IPS DF 6.9 (cell line): ENCODE results near the gene CGB5.
"Not testable (repeated sequence)": the region's sequence is repeated elsewhere in the genome, so short reads cannot be mapped to it uniquely, and the experiment has no call there.

Source experiments
- DNase-seq: peaks from one replicate; pipeline ENCODE4 v3.0.0-alpha.2; 2013; ENCODE audit warnings: low read depth, low spot score
- H3K27ac ChIP-seq: one replicate; pipeline ENCODE4 v1.5.1; 2013; ENCODE audit warnings: low read length, control low read depth
- H3K27me3 ChIP-seq: 2 replicates; pipeline ENCODE4 v1.6.1; 2013; ENCODE audit warnings: mild to moderate bottlenecking, low read length; ENCODE audit not compliant: control insufficient read depth, insufficient read depth
- H3K36me3 ChIP-seq: 2 replicates; pipeline ENCODE4 v1.6.1; 2013; ENCODE audit warnings: low read length; ENCODE audit not compliant: control insufficient read depth, insufficient read depth
- H3K4me1 ChIP-seq: 2 replicates; pipeline ENCODE4 v1.6.1; 2013; ENCODE audit warnings: low read length; ENCODE audit not compliant: control insufficient read depth, insufficient read depth
- H3K4me3 ChIP-seq: 2 replicates; pipeline ENCODE4 v1.5.1; 2013; ENCODE audit warnings: mild to moderate bottlenecking, low read length
- H3K9me3 ChIP-seq: 2 replicates; pipeline ENCODE4 v1.6.1; 2013; ENCODE audit warnings: low read length, inconsistent platforms; ENCODE audit not compliant: control insufficient read depth, insufficient read depth
- WGBS: extraction: QIAGEN DNeasy Blood & Tissue Kit; methylation state at CpG from one replicate; pipeline ENCODE4 v1.1.7; 2013; ENCODE audit warnings: mixed read lengths, missing lambda C conversion rate; ENCODE audit not compliant: insufficient read length, insufficient coverage; 5-methylcytosine and 5-hydroxymethylcytosine counted together

Gene CGB5

DNA sequence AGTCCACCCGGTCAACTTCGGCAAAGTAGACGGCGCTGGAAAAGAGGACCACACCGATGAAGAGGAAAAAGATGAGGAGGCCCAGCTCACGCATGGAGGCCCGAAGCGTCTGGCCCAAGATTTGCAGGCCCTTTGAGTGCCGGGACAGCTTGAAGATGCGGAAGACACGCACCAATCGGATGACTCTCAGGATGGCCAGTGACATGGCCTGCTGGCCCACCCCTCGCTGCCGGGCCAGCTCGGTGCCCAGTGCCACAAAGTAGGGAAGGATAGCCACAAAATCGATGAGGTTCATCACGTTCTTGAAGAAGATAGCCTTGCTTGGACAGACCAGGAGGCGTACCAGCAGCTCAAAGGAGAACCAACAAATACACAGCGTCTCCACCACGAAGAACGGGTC, 26.8 kb downstream of the CGB5 start:
- DNase-seq: no peak
- H3K27ac ChIP-seq: no peak overlapping the region
- no peaks in the 10 kb centered on the region for H3K9me3 ChIP-seq
- peaks cover 14% of the 10 kb centered on the region; the same call in 1 of the 2 replicates for H3K27me3 ChIP-seq
- WGBS: no CpG with 5 or more reads among the region's 21 CpGs
- H3K4me3 ChIP-seq: no peak overlapping the region
- no peaks in the 10 kb centered on the region for H3K36me3 ChIP-seq
- peaks cover 2% of the 10 kb centered on the region; the same call in 1 of the 2 replicates for H3K4me1 ChIP-seq

- Histone ChIP-seq H3K4me1 (peaks cover 2% of the 10 kb centered on the region; the same call in 1 of the 2 replicates), H3K27me3 (peaks cover 10% of the 10 kb centered on the region; the same call in 1 of the 2 replicates), H3K4me3 (peak overlapping the region; percentile 3; the same call in 1 of the 2 replicates), H3K27ac (no peak overlapping the region), H3K36me3 (no peaks in the 10 kb centered on the region), H3K9me3 (no peaks in the 10 kb centered on the region)
- WGBS: no CpG with 5 or more reads among the region's 93 CpGs
- DNase-seq: no peak
Observed at GRCh38 chr19:49071860-49072547, 28.4 kb downstream of the CGB5 start.

GRCh38 chr19:49073514-49074378, 30.1 kb downstream of the CGB5 start:
- no peak overlapping the region for H3K4me3 ChIP-seq
- no CpG with 5 or more reads among the region's 23 CpGs for WGBS
- no peaks in the 10 kb centered on the region for H3K9me3 ChIP-seq
- no peak for DNase-seq
- H3K27ac ChIP-seq: no peak overlapping the region
- peaks cover 2% of the 10 kb centered on the region; the same call in 1 of the 2 replicates for H3K4me1 ChIP-seq
- H3K36me3 ChIP-seq: no peaks in the 10 kb centered on the region
- H3K27me3 ChIP-seq: peaks cover 10% of the 10 kb centered on the region; the same call in 1 of the 2 replicates

DNA sequence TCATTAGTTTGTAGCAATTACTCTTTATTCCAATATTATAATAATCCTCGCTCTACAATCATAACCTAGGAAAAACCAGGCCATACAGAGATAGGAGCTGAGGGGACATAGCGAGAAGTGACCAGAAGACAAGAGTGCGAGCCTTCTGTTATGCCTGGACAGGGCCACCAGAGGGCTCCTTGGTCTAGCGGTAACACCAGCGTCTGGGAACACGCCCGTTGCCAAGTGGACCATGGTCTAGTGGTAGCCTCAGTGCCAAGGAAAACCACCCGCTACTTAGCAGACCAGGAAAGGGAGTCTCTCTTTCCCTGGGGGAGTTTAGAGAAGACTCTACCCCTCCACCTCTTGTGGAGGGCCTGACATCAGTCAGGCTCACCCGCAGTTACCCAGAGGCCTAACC, 31.2 kb downstream of the CGB5 start:
- not testable (repeated sequence) for H3K9me3 ChIP-seq, H3K36me3 ChIP-seq, DNase-seq, H3K4me3 ChIP-seq, H3K27me3 ChIP-seq, H3K27ac ChIP-seq, H3K4me1 ChIP-seq
- WGBS: no CpG with 5 or more reads among the region's 9 CpGs

DNA sequence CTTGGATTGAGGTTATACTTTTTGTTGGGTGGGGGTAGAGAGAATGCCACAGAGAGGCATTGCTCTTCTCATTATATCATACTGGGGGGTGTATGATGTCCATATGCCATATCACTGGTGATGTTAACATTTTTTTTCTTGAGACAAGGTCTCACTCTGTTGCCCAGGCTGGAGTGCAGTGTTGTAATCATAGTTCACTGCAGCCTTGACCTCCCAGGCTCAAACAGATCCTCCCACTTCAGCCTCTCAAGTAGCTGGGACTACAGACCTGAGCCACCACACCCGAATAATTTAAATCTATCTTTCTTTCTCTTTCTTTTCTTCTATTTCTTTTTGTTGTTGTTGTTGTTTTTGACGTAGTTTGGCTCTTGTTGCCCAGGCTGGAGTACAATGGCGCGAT, 36.7 kb downstream of the CGB5 start:
- no peak for DNase-seq
- no peaks in the 10 kb centered on the region for H3K9me3 ChIP-seq
- no peak overlapping the region for H3K27ac ChIP-seq
- no peaks in the 10 kb centered on the region for H3K27me3 ChIP-seq
- no peaks in the 10 kb centered on the region for H3K4me1 ChIP-seq
- WGBS: no CpG with 5 or more reads among the region's 4 CpGs
- H3K36me3 ChIP-seq: no peaks in the 10 kb centered on the region
- no peak overlapping the region for H3K4me3 ChIP-seq

DNA sequence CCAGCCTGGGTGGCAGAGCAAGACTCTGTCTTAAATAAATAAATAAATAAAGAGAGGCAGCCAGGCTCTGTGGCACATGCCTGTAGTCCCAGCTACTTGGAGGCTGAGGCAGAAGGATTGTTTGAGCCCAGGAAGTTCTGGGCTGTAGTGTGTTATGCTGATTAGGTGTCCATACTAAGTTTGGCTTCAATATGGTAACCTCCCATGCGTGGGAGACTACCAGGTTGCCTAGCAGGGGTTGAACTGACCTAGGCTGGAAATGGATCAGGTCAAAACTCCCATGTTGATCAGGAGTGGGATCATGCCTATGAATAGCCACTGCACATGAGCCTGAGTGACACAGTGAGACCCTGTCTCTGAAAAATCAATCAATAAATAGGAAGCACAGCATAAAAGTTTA, 37.6 kb downstream of the CGB5 start:
- no peak overlapping the region for H3K27ac ChIP-seq
- no peaks in the 10 kb centered on the region for H3K36me3 ChIP-seq
- peaks cover under 1% of the 10 kb centered on the region; the same call in 1 of the 2 replicates for H3K4me1 ChIP-seq
- H3K9me3 ChIP-seq: no peaks in the 10 kb centered on the region
- H3K27me3 ChIP-seq: no peaks in the 10 kb centered on the region
- no peak for DNase-seq
- no peak overlapping the region for H3K4me3 ChIP-seq
- WGBS: no CpG with 5 or more reads among the region's 1 CpG

DNA sequence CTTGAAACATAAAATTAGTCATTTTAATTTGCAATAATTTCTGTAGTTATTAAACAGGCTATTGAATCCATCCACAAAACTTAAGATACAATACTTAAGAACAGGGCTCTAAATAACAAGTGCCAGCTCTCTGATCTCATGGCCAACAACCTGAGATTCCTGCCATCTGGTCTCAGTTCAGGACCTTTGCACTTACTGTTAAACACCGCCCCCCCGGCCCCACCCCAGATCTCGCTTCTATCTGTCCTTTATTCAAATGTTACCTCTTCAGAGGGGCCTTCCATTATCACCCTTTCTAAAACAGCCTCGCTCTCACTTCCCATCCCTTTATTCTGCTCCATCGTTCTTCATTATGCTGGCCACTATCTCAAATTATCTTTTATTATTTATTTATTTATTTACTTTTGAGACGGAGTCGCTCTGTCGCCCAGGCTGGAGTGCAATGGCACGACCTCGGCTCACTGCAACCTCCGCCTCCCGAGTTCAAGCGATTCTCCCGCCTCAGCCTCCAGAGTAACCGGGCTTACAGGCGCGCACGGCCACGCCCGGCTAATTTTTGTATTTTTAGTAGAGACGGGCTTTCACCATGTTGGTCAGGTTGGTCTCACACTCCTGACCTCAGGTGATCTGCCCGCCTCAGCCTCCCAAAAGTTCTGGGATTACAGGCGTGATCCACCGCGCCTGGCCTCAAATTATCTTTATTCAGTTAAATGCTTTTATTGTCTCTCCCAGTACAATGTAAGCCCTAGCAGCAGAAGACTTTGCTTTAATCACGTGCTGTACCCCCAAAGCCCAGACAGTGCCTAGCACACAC, 40.8 kb downstream of the CGB5 start:
- no peaks in the 10 kb centered on the region for H3K9me3 ChIP-seq
- H3K4me1 ChIP-seq: peaks cover 2% of the 10 kb centered on the region; the same call in 1 of the 2 replicates
- H3K36me3 ChIP-seq: peaks cover 2% of the 10 kb centered on the region; the same call in 1 of the 2 replicates
- no peak overlapping the region; the same call in 1 of the 2 replicates for H3K4me3 ChIP-seq
- H3K27me3 ChIP-seq: no peaks in the 10 kb centered on the region
- H3K27ac ChIP-seq: no peak overlapping the region
- 100% methylated on average over 1 of the region's 26 CpGs for WGBS
- no peak for DNase-seq

DNA sequence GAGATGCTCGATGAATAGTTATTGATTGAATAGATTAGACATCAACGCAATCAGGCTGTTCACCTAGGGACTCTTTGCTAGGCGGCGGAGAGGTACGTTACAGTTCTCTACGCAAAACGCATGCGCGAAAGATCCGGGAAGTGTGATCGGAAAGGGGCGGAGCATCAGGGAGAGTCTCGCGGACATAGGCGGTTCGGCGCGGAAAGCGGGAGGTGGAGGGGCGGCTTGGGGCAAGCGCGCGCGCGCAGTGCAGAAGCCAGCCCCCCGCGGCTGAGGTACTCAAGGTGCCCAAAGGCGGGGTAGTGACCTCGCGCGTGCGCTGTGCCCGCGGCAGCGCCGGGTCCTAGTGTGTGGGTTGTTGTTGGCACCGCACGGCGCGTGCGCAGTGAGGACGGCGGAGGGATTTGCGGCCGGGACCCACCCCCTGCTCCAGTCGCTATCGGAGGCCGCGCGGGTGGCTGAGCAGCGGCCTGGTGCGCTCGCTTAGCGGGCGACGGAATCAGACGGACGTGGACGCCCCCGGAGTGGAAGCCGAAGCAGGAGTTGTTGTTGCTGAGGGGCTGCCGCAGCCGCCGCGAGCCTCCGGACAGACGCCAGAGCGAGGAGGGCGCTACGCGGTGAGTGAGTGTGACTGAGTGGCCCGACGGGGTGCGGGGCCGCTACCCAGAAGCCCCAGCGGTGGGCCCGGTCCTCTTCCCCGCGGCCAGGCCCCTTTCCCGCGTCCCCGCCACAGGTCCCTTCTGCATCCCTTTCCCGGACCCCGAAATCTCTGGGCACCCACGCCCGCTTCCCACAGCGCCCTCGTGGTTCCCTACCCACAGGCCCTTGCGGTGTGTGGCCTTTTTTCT, 41.6 kb downstream of the CGB5 start, which contains the start of gene SNRNP70:
SNRNP70 (plus strand) TSS at position 432 of the 848 bp plus-strand sequence. CDS start 964 bp downstream, outside the sequence.
- DNase-seq: peak; percentile 97
- Histone ChIP-seq H3K36me3 (peaks cover 7% of the 10 kb centered on the region), H3K4me3 (peak within 1 kb of the TSS; percentile 84; the same call in 1 of the 2 replicates), H3K27ac (no peak within 1 kb of the TSS), H3K9me3 (no peaks in the 10 kb centered on the region), H3K4me1 (peaks cover 2% of the 10 kb centered on the region; the same call in 1 of the 2 replicates), H3K27me3 (no peaks in the 10 kb centered on the region)
- WGBS: no CpG with 5 or more reads among the region's 89 CpGs

GRCh38 chr19:49085868-49086232, 42.2 kb downstream of the CGB5 start:
- H3K36me3 ChIP-seq: peaks cover 13% of the 10 kb centered on the region

More at GRCh38 chr19:49085868-49086232, 42.2 kb downstream of the CGB5 start:
- no CpG with 5 or more reads among the region's 14 CpGs for WGBS
- H3K4me3 ChIP-seq: peak overlapping the region; percentile 84; the same call in 1 of the 2 replicates
- H3K9me3 ChIP-seq: no peaks in the 10 kb centered on the region
- H3K27ac ChIP-seq: no peak overlapping the region
- peaks cover 2% of the 10 kb centered on the region; the same call in 1 of the 2 replicates for H3K4me1 ChIP-seq
- H3K27me3 ChIP-seq: no peaks in the 10 kb centered on the region
- DNase-seq: no peak
